T1000 (cell line): ENCODE measurements around the gene GRPR.
"Not testable (repeated sequence)": the region's sequence is repeated elsewhere in the genome, so short reads cannot be mapped to it uniquely, and the experiment has no call there.

Source experiments
- DNase-seq: peaks from one replicate; lab custom pipeline; 2025; ENCODE audit warnings: mixed read lengths; lab: John Stamatoyannopoulos, UW

The GRPR gene

GRCh38 chrX:16137416-16138107 lies 14.2 kb downstream of the GRPR start:
- DNase-seq: no peak

- no peak for DNase-seq
Observed at GRCh38 chrX:16138108-16138427, 14.7 kb downstream of the GRPR start.

- no peak for DNase-seq
Observed at GRCh38 chrX:16140448-16140847, 17.1 kb downstream of the GRPR start.

- no peak for DNase-seq
Observed at GRCh38 chrX:16140983-16141382, 17.6 kb downstream of the GRPR start.

- DNase-seq: no peak
Observed at GRCh38 chrX:16141422-16142245, 18.3 kb downstream of the GRPR start.

- no peak for DNase-seq
Observed at GRCh38 chrX:16142246-16142558, 18.8 kb downstream of the GRPR start.

GRCh38 chrX:16143968-16144367 lies 20.6 kb downstream of the GRPR start:
- DNase-seq: no peak

- DNase-seq: no peak
Observed at GRCh38 chrX:16144420-16144819, 21.1 kb downstream of the GRPR start.

- not testable (repeated sequence) for DNase-seq
Observed at GRCh38 chrX:16145093-16145492, 21.7 kb downstream of the GRPR start.

GRCh38 chrX:16145656-16146055 lies 22.3 kb downstream of the GRPR start:
- DNase-seq: no peak

GRCh38 chrX:16148896-16149295 lies 25.5 kb downstream of the GRPR start:
- no peak for DNase-seq

- no peak for DNase-seq
Observed at GRCh38 chrX:16155581-16156096, 32.3 kb downstream of the GRPR start.

GRCh38 chrX:16156692-16157331 lies 33.4 kb downstream of the GRPR start:
- DNase-seq: no peak

GRCh38 chrX:16160729-16161128 lies 37.4 kb downstream of the GRPR start:
- DNase-seq: peak; percentile 1

GRCh38 chrX:16161173-16161572 lies 37.8 kb downstream of the GRPR start:
- DNase-seq: not testable (repeated sequence)

GRCh38 chrX:16162391-16162790 lies 39.0 kb downstream of the GRPR start:
- DNase-seq: no peak

GRCh38 chrX:16164748-16165147 lies 41.4 kb downstream of the GRPR start:
- DNase-seq: no peak

- no peak for DNase-seq
Observed at GRCh38 chrX:16167181-16167580, 43.8 kb downstream of the GRPR start, which contains the start of gene MAGEB17. Gene MAGEB17 (plus strand): TSS chrX:16167481. CDS start chrX:16170383, 2,902 bp downstream.

- DNase-seq: no peak
Observed at GRCh38 chrX:16171039-16171438, 47.7 kb downstream of the GRPR start.

- DNase-seq: no peak
Observed at GRCh38 chrX:16171944-16172343, 48.6 kb downstream of the GRPR start.

GRCh38 chrX:16172391-16172790 lies 49.0 kb downstream of the GRPR start:
- DNase-seq: no peak

- no peak for DNase-seq
Observed at GRCh38 chrX:16175329-16176061, 52.1 kb downstream of the GRPR start.
